ENCODE results near the gene KLHL7.

DNA sequence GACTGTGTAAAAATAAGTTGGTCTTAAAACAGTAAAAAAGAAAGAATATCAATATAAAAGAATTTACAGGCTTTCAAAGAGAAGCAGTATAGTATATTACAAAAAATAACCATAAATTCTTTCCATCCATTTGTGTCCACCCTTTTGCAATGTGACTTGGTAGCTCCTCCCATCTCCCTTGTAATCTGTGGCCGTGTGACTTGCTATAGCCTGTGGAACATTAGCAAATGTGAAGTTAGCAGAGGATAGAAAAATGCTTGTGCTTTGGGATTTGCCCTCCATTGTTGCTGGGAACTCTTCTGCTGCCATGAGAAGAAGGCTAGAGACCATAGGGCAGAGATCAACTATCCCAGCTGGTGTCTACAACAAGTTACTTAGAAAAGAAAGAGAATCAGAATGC lies 30.2 kb downstream of the KLHL7 start:
- TF ChIP-seq GATA2 (IDR thresholded peaks at IDR 0.05; ENCODE audit: low read depth, low read length) (no peak), GATA3 (IDR thresholded peaks at IDR 0.05; ENCODE audit: low read depth, low read length) (no peak)

Measured in SH-SY5Y (cell line).